Neural cell (in vitro differentiated cells): Measurements from ENCODE around the gene FGD3. TPM values are rescaled to one million over a fixed set of nuclear protein-coding genes. Genes with fewer than 3 reads are reported as not detected.

ENCODE experiments used
- H2AFZ ChIP-seq: fragments of 200-600, 300-800 bp; sonication (generic), shearing (Covaris generic); 2 replicates; pipeline ENCODE4 v1.6.0; 2014; ENCODE audit warnings: low read depth, mild to moderate bottlenecking, antibody characterized with exemption, low read length, moderate library complexity
- H3F3A ChIP-seq: fragments of 200-600 bp; shearing (Covaris generic); 2 replicates; pipeline ENCODE4 v1.6.1; 2016; ENCODE audit warnings: mild to moderate bottlenecking, moderate library complexity, mixed read lengths, antibody characterized with exemption, low read length; ENCODE audit not compliant: insufficient read depth, poor library complexity, severe bottlenecking
- H3K27ac ChIP-seq: fragments of 200-600, 300-800 bp; sonication (generic), shearing (Covaris generic); 2 replicates; pipeline ENCODE4 v1.5.1; 2014; ENCODE audit warnings: mild to moderate bottlenecking, low read length, moderate library complexity
- H3K27me3 ChIP-seq: fragments of 300-800, 200-600 bp; sonication (generic), shearing (Covaris generic); 2 replicates; pipeline ENCODE4 v1.6.0; 2014; ENCODE audit warnings: mild to moderate bottlenecking, low read depth, low read length, moderate library complexity; ENCODE audit not compliant: insufficient read depth
- H3K36me3 ChIP-seq: fragments of 300-800, 200-600 bp; sonication (generic), shearing (Covaris generic); 2 replicates; pipeline ENCODE4 v1.5.1; 2014; ENCODE audit warnings: mild to moderate bottlenecking, antibody characterized with exemption, low read length, moderate library complexity; ENCODE audit not compliant: insufficient read depth
- H3K4me2 ChIP-seq: fragments of 300-800, 200-600 bp; sonication (generic), shearing (Covaris generic); 2 replicates; pipeline ENCODE4 v1.6.0; 2014; ENCODE audit warnings: mild to moderate bottlenecking, low read length
- H3K4me3 ChIP-seq: fragments of 300-800, 200-600 bp; sonication (generic), shearing (Covaris generic); 2 replicates; pipeline ENCODE4 v1.5.1; 2014; ENCODE audit warnings: mild to moderate bottlenecking, low read length, moderate library complexity
- H3K79me2 ChIP-seq: fragments of 200-600 bp; shearing (Covaris generic); replicated peaks from 2 replicates; pipeline ENCODE4 v1.6.0; 2014; ENCODE audit warnings: mild to moderate bottlenecking, low read length, moderate library complexity; ENCODE audit not compliant: insufficient read depth
- H3K9ac ChIP-seq: fragments of 300-800, 200-600 bp; sonication (generic), shearing (Covaris generic); 2 replicates; pipeline ENCODE4 v1.6.1; 2016; ENCODE audit warnings: mild to moderate bottlenecking, low read length, mixed read lengths
- H3K9me2 ChIP-seq: fragments of 200-600 bp; shearing (Covaris generic); 2 replicates; pipeline ENCODE4 v1.6.1; 2016; ENCODE audit warnings: mild to moderate bottlenecking, low read length, mixed read lengths; ENCODE audit not compliant: insufficient read depth
- H3K9me3 ChIP-seq: fragments of 200-600, 300-800 bp; sonication (generic), shearing (Covaris generic); 2 replicates; pipeline ENCODE4 v1.6.1; 2016; ENCODE audit warnings: mild to moderate bottlenecking, mixed run types, low read length, moderate library complexity, mixed read lengths
- H4K20me1 ChIP-seq: fragments of 200-600 bp; shearing (Covaris generic); 2 replicates; pipeline ENCODE4 v1.6.1; 2016; ENCODE audit warnings: mild to moderate bottlenecking, mixed run types; ENCODE audit not compliant: insufficient read depth
- EP300 ChIP-seq: fragments of 450-650 bp; conservative IDR thresholded peaks from 2 replicates; pipeline ENCODE4 v1.6.1; 2014; ENCODE audit warnings: antibody characterized with exemption, mild to moderate bottlenecking, moderate library complexity; ENCODE audit not compliant: poor library complexity, severe bottlenecking
- EZH2 ChIP-seq: fragments of 200-600, 300-800 bp; shearing (Covaris generic), sonication (generic); IDR thresholded peaks from 2 replicates; pipeline ENCODE4 v1.6.1; 2014; ENCODE audit warnings: antibody characterized with exemption, low read length, borderline replicate concordance, mild to moderate bottlenecking; ENCODE audit not compliant: insufficient read depth, poor library complexity, severe bottlenecking
- MXI1 ChIP-seq: fragments of 450-650 bp; conservative IDR thresholded peaks from 2 replicates; pipeline ENCODE4 v1.6.1; 2014; ENCODE audit warnings: antibody characterized with exemption, mild to moderate bottlenecking; ENCODE audit not compliant: poor library complexity, severe bottlenecking
- POLR2AphosphoS5 ChIP-seq: IDR thresholded peaks from 2 replicates; pipeline ENCODE4 v1.6.1; 2012
- RAD21 ChIP-seq: fragments of 450-650 bp; conservative IDR thresholded peaks from 2 replicates; pipeline ENCODE4 v1.6.1; 2014; ENCODE audit warnings: antibody characterized with exemption, mild to moderate bottlenecking, moderate library complexity
- SMC3 ChIP-seq: fragments of 450-650 bp; conservative IDR thresholded peaks from 2 replicates; pipeline ENCODE4 v1.6.1; 2014; ENCODE audit warnings: antibody characterized with exemption, mild to moderate bottlenecking, moderate library complexity; ENCODE audit not compliant: poor library complexity
- TAF1 ChIP-seq: IDR thresholded peaks from 2 replicates; pipeline ENCODE4 v1.6.1; 2012; ENCODE audit warnings: low read depth
- polyA plus RNA-seq: library from polyadenylated mRNA; depleted of rRNA; stranded (reverse); fragments of >200 nt; gene quantifications from 2 replicates; pipeline ENCODE4 v1.2.3, GENCODE V29; 2014
- TF ChIP-seq, protein P1 (sequence below): fragments of 450-650 bp; IDR thresholded peaks from 2 replicates; pipeline ENCODE4 v1.5.1; 2014; ENCODE audit warnings: antibody characterized with exemption, mild to moderate bottlenecking, moderate library complexity; ENCODE audit not compliant: poor library complexity, severe bottlenecking
- TF ChIP-seq, protein P2 (sequence below): IDR thresholded peaks from 2 replicates; pipeline ENCODE4 v1.6.1; 2012; ENCODE audit warnings: borderline replicate concordance

The FGD3 gene
- polyA plus RNA-seq, 1 donor from 2014 or later: 8.3 TPM

DNA sequence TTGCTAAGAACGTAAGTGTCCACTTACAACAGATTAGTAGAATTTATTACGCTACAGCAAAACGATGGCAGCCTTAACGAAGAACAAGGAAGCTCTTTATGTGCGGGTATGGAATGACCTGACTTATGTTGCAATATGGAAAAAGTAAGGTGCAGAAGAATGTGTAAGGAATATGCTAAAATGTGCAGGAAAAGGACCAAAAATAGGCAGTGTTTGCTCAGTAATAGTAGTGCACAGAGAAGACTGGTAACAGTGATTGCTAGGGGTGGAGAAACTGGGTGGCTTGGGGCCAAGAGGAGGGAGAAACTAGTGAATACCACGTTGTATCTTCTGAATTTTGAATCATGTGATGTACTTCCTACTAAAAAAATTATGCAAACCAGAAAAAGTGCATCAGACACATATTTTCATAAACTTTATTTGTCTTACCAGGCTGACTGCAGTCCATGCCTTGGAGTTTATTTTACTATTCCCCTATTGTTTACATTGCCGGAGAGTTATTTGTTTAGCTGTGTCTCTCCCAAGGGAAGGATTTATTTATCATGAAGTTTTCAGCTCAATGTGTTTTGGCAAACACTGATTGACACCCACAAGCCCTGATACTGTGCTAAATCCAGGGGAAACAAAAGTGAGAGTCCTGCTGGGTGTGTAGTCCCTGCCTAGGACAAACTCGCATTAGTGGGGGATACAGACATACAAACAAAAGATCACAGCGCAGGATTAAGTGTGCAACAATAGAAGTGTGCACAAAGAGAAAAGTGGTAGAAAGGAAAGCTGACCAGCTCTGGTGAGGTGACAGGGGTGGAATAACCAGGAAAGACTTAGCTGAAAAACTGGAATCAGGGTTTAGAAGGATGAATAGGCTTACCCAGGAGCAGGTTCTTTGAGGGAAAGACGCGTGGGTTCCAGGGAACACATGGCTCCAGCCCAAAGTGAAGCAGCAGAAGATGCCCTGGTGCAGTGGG, 35.5 kb upstream of the FGD3 start:
- no peak for TF ChIP-seq TAF1
- TF ChIP-seq, protein P1, sequence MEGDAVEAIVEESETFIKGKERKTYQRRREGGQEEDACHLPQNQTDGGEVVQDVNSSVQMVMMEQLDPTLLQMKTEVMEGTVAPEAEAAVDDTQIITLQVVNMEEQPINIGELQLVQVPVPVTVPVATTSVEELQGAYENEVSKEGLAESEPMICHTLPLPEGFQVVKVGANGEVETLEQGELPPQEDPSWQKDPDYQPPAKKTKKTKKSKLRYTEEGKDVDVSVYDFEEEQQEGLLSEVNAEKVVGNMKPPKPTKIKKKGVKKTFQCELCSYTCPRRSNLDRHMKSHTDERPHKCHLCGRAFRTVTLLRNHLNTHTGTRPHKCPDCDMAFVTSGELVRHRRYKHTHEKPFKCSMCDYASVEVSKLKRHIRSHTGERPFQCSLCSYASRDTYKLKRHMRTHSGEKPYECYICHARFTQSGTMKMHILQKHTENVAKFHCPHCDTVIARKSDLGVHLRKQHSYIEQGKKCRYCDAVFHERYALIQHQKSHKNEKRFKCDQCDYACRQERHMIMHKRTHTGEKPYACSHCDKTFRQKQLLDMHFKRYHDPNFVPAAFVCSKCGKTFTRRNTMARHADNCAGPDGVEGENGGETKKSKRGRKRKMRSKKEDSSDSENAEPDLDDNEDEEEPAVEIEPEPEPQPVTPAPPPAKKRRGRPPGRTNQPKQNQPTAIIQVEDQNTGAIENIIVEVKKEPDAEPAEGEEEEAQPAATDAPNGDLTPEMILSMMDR: no peak
- TF ChIP-seq EP300: no peak
- TF ChIP-seq SMC3: no peak
- TF ChIP-seq RAD21: no peak
- no peak for TF ChIP-seq POLR2AphosphoS5
- no peak for TF ChIP-seq MXI1
- no peak for TF ChIP-seq EZH2
- TF ChIP-seq, protein P2, sequence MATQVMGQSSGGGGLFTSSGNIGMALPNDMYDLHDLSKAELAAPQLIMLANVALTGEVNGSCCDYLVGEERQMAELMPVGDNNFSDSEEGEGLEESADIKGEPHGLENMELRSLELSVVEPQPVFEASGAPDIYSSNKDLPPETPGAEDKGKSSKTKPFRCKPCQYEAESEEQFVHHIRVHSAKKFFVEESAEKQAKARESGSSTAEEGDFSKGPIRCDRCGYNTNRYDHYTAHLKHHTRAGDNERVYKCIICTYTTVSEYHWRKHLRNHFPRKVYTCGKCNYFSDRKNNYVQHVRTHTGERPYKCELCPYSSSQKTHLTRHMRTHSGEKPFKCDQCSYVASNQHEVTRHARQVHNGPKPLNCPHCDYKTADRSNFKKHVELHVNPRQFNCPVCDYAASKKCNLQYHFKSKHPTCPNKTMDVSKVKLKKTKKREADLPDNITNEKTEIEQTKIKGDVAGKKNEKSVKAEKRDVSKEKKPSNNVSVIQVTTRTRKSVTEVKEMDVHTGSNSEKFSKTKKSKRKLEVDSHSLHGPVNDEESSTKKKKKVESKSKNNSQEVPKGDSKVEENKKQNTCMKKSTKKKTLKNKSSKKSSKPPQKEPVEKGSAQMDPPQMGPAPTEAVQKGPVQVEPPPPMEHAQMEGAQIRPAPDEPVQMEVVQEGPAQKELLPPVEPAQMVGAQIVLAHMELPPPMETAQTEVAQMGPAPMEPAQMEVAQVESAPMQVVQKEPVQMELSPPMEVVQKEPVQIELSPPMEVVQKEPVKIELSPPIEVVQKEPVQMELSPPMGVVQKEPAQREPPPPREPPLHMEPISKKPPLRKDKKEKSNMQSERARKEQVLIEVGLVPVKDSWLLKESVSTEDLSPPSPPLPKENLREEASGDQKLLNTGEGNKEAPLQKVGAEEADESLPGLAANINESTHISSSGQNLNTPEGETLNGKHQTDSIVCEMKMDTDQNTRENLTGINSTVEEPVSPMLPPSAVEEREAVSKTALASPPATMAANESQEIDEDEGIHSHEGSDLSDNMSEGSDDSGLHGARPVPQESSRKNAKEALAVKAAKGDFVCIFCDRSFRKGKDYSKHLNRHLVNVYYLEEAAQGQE: no peak
- H3K27me3 ChIP-seq: peaks cover 50% of the 10 kb centered on the region
- no peaks in the 10 kb centered on the region for H3K9me2 ChIP-seq
- no peaks in the 10 kb centered on the region for H3F3A ChIP-seq
- H2AFZ ChIP-seq: no peak overlapping the region
- no peaks in the 10 kb centered on the region for H3K79me2 ChIP-seq
- H3K36me3 ChIP-seq: no peaks in the 10 kb centered on the region
- no peak overlapping the region for H3K4me3 ChIP-seq
- H4K20me1 ChIP-seq: no peaks in the 10 kb centered on the region
- H3K9me3 ChIP-seq: no peaks in the 10 kb centered on the region
- H3K4me2 ChIP-seq: no peak overlapping the region
- no peak overlapping the region for H3K27ac ChIP-seq
- no peak overlapping the region for H3K9ac ChIP-seq

DNA sequence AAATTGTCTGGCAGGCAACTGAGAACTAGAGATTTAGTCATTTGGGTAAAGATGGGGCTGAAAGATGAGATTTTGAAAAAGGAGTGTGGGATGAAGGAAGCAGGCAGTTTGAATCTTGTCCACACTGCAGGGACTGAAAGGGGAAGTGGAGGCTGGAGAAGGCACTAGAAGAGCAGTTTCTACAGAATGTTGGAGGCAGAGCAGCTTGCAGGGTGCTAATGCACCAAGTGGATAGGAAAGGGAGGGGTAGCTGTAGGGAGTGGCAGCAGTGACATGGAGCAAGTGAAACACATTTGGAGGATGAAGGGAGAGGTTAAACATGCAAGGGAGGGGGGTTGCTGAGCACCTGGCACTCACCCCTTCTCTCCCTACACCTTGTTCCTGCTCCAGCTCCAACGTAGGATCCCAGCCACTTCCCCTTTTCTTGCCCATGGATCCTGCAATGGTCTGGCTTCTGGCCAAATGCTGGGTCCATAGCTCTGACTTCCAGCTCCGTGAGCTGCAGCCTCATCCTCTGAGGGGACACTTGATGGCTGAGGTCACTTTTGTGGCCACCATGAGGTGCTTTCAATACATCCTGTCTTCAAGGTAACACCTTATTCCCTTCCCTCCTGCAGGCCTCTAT, 30.0 kb upstream of the FGD3 start:
- no peaks in the 10 kb centered on the region for H3K36me3 ChIP-seq
- no peak overlapping the region for H3K27ac ChIP-seq
- TF ChIP-seq, protein P2: no peak
- TF ChIP-seq, protein P1: no peak
- H3K9me2 ChIP-seq: no peaks in the 10 kb centered on the region
- peaks cover 22% of the 10 kb centered on the region for H3K27me3 ChIP-seq
- no peak overlapping the region for H3K4me2 ChIP-seq
- no peaks in the 10 kb centered on the region for H4K20me1 ChIP-seq
- H3K9me3 ChIP-seq: no peaks in the 10 kb centered on the region
- no peak overlapping the region for H3K4me3 ChIP-seq
- no peak overlapping the region for H3K9ac ChIP-seq
- H3F3A ChIP-seq: no peaks in the 10 kb centered on the region
- no peaks in the 10 kb centered on the region for H3K79me2 ChIP-seq
- H2AFZ ChIP-seq: no peak overlapping the region
